DOHH2 (cell line): ENCODE results near the gene CLIP2.

Experiments used
- H3F3A ChIP-seq: fragments of 200-600 bp; sonication (generic), shearing (Covaris generic); 2 replicates; pipeline ENCODE4 v1.6.0; 2016; ENCODE audit warnings: antibody characterized with exemption, mild to moderate bottlenecking; ENCODE audit not compliant: control insufficient read depth, insufficient read depth
- H3K27ac ChIP-seq: fragments of 200-600 bp; sonication (generic); 2 replicates; pipeline ENCODE4 v1.5.1; 2014; ENCODE audit warnings: low read depth, mild to moderate bottlenecking, low read length, moderate library complexity
- H3K27me3 ChIP-seq: fragments of 200-600 bp; sonication (generic); 2 replicates; pipeline ENCODE4 v1.6.1; 2014; ENCODE audit warnings: mild to moderate bottlenecking, low read length, mixed read lengths; ENCODE audit not compliant: control insufficient read depth
- H3K36me3 ChIP-seq: fragments of 200-600 bp; sonication (generic); 2 replicates; pipeline ENCODE4 v1.6.1; 2014; ENCODE audit warnings: mild to moderate bottlenecking, low read length, moderate library complexity, mixed read lengths; ENCODE audit not compliant: control insufficient read depth
- H3K4me1 ChIP-seq: fragments of 200-600 bp; sonication (generic); 2 replicates; pipeline ENCODE4 v1.6.1; 2014; ENCODE audit warnings: mild to moderate bottlenecking, low read length, mixed read lengths; ENCODE audit not compliant: control insufficient read depth
- H3K4me2 ChIP-seq: fragments of 200-600 bp; sonication (generic); 2 replicates; pipeline ENCODE4 v1.6.0; 2014; ENCODE audit warnings: mild to moderate bottlenecking, low read length, moderate library complexity
- H3K4me3 ChIP-seq: fragments of 200-600 bp; sonication (generic); 2 replicates; pipeline ENCODE4 v1.5.1; 2014; ENCODE audit warnings: mild to moderate bottlenecking, low read length, mixed read lengths
- H3K79me2 ChIP-seq: fragments of 200-600 bp; sonication (generic); 2 replicates; pipeline ENCODE4 v1.6.1; 2014; ENCODE audit warnings: mild to moderate bottlenecking, low read length, mixed read lengths; ENCODE audit not compliant: control insufficient read depth
- H3K9me2 ChIP-seq: fragments of 200-600 bp; sonication (generic); replicated peaks from 2 replicates; pipeline ENCODE4 v1.6.1; 2014; ENCODE audit warnings: mild to moderate bottlenecking, low read length, mixed read lengths; ENCODE audit not compliant: control insufficient read depth
- H3K9me3 ChIP-seq: fragments of 200-600 bp; sonication (generic); 2 replicates; pipeline ENCODE4 v1.6.1; 2014; ENCODE audit warnings: antibody characterized with exemption, low read length, mixed read lengths; ENCODE audit not compliant: control insufficient read depth, insufficient read depth
- H4K20me1 ChIP-seq: fragments of 200-600 bp; sonication (generic); 2 replicates; pipeline ENCODE4 v1.6.0; 2014; ENCODE audit warnings: low read depth, mild to moderate bottlenecking, antibody characterized with exemption, low read length, moderate library complexity; ENCODE audit not compliant: control insufficient read depth, insufficient read depth
- EZH2phosphoT487 ChIP-seq: fragments of 200-600 bp; sonication (generic); IDR thresholded peaks from 2 replicates; pipeline ENCODE4 v1.6.1; 2017; ENCODE audit warnings: borderline replicate concordance, mild to moderate bottlenecking, antibody characterized with exemption, low read length, moderate library complexity, mixed read lengths
- TF ChIP-seq, protein P1 (sequence below): fragments of 200-600 bp; sonication (generic); IDR thresholded peaks from one replicate; pipeline ENCODE4 v1.5.1; 2014; ENCODE audit warnings: antibody characterized with exemption, mild to moderate bottlenecking, low read depth, low read length; ENCODE audit not compliant: poor library complexity, severe bottlenecking

CLIP2 gene

DNA sequence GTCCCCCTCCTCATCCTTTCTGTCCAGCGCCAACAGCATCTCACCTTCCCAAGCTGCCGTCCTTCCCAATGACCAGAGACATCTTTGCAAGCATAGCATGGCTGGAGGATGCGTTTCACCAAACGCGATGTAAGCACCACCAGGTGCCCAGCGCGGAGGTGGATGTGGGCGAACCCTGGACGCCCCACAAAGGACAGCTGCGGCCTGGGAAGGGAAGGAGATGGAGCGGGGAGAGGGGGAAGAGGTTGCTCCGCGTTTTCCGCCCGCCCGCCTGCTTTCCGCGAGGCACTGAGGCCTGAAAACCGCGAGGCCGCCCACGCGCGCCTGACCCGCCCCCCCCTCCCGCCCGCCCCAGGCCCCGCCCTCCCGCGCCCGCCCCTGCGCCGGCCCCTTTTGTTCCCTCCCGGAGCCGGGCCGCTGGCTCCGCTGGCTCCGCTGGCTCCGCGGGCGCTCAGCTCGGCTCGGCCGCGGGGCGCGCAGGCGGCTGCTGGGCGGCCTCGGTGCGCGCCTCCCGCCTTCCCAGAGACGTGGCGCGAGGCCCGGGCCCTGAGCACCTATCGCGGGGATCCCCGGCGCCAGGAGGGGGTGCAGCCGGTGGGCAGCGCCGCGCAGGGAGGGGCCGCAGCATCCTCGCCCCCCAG, at the start of gene CLIP2:
TSS of gene CLIP2 (plus strand) at position 390 of the 641 bp plus-strand sequence. CDS start 28,140 bp downstream, outside the sequence.
- peaks cover 11% of the 10 kb centered on the region for H3K27me3 ChIP-seq
- peak within 1 kb of the TSS; percentile 79 for H3K4me3 ChIP-seq
- H3K9me3 ChIP-seq: no peaks in the 10 kb centered on the region
- H4K20me1 ChIP-seq: 0 out of 2 replicates have a peak, but pooled peaks cover 10% of the 10 kb centered on the region
- TF ChIP-seq, protein P1, sequence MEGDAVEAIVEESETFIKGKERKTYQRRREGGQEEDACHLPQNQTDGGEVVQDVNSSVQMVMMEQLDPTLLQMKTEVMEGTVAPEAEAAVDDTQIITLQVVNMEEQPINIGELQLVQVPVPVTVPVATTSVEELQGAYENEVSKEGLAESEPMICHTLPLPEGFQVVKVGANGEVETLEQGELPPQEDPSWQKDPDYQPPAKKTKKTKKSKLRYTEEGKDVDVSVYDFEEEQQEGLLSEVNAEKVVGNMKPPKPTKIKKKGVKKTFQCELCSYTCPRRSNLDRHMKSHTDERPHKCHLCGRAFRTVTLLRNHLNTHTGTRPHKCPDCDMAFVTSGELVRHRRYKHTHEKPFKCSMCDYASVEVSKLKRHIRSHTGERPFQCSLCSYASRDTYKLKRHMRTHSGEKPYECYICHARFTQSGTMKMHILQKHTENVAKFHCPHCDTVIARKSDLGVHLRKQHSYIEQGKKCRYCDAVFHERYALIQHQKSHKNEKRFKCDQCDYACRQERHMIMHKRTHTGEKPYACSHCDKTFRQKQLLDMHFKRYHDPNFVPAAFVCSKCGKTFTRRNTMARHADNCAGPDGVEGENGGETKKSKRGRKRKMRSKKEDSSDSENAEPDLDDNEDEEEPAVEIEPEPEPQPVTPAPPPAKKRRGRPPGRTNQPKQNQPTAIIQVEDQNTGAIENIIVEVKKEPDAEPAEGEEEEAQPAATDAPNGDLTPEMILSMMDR: no peak
- no peak for TF ChIP-seq EZH2phosphoT487
- H3K27ac ChIP-seq: no peak within 1 kb of the TSS
- peaks cover 34% of the 10 kb centered on the region for H3K79me2 ChIP-seq
- H3K4me1 ChIP-seq: peaks cover 46% of the 10 kb centered on the region
- H3F3A ChIP-seq: peaks cover 5% of the 10 kb centered on the region
- peak within 1 kb of the TSS; percentile 96 for H3K4me2 ChIP-seq
- H3K36me3 ChIP-seq: no peaks in the 10 kb centered on the region
- H3K9me2 ChIP-seq: no peaks in the 10 kb centered on the region

DNA sequence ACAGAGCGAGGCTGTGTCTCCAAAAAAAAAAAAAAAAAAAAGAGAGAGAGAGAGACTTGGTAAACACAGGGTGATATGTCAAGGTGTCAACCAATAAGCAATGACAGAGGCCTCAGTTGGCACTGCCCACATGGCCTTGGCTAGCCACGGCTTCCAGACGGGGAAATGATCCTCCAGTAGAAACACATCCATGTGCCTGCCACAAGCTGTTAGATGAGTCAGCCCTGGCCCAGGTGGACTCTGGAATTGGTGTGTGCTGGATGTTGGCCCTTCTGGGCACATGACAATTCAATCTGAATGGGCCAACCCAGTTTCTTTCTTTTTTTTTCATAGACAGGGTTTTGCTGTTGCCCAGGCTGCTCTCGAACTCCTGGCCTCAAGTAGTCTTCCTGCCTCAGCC, 48.7 kb upstream of the CLIP2 start:
- Histone ChIP-seq H3K79me2 (peaks cover 58% of the 10 kb centered on the region), H3K27me3 (no peaks in the 10 kb centered on the region), H3F3A (peaks cover 33% of the 10 kb centered on the region), H3K4me2 (no peak overlapping the region), H3K4me1 (peaks cover 73% of the 10 kb centered on the region), H4K20me1 (peaks cover 14% of the 10 kb centered on the region; the same call in 1 of the 2 replicates), H3K4me3 (no peak overlapping the region), H3K27ac (peak overlapping the region; percentile 78; the same call in 1 of the 2 replicates), H3K9me2 (no peaks in the 10 kb centered on the region), H3K9me3 (no peaks in the 10 kb centered on the region), H3K36me3 (peaks cover 97% of the 10 kb centered on the region)
- TF ChIP-seq, protein P1: no peak
- no peak for TF ChIP-seq EZH2phosphoT487

DNA sequence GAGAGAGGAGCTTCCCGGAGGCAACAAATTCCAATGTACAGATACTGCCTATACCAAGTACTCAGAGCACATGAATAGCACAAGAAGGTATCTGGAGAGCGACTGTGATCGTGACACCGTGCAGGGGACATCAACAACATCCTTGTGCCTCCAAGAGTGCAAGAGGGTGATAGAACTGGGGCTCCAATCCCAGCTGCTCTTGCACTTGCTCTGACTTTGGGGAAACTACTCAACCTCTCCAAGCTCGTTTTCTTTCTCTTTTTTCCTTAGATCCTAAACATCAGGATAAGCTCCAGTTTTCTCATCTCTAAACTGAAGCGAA, 47.1 kb upstream of the CLIP2 start:
- Histone ChIP-seq H3K4me1 (peaks cover 62% of the 10 kb centered on the region), H3K27ac (peak overlapping the region; percentile 78), H3K79me2 (peaks cover 62% of the 10 kb centered on the region), H3F3A (peaks cover 35% of the 10 kb centered on the region), H3K9me2 (no peaks in the 10 kb centered on the region), H3K9me3 (no peaks in the 10 kb centered on the region), H3K4me3 (peak overlapping the region; percentile 64), H3K36me3 (peaks cover 91% of the 10 kb centered on the region), H4K20me1 (peaks cover 14% of the 10 kb centered on the region; the same call in 1 of the 2 replicates), H3K27me3 (no peaks in the 10 kb centered on the region), H3K4me2 (peak overlapping the region; percentile 86)
- no peak for TF ChIP-seq EZH2phosphoT487
- TF ChIP-seq, protein P1: no peak
